HEK293 (cell line): ENCODE results near the gene NANOG.
"Not testable (repeated sequence)": the region's sequence is repeated elsewhere in the genome, so short reads cannot be mapped to it uniquely, and the experiment has no call there.

Experiments
- CTCF ChIA-PET: fragments of 350-600 bp; formaldehyde crosslinking; extraction: SDS; loops from one replicate; lab custom pipeline; 2021; ENCODE audit warnings: antibody characterized with exemption; lab: Yijun Ruan, JAX
- POLR2A ChIA-PET: fragments of 300-600 bp; formaldehyde crosslinking; extraction: SDS; loops from one replicate; lab custom pipeline; 2020; ENCODE audit warnings: antibody characterized with exemption, inconsistent platforms; lab: Yijun Ruan, JAX
- H3K27ac ChIP-seq: fragments of 200-500 bp; sonication (Bioruptor generic); 2 replicates; pipeline ENCODE4 v1.5.1; 2014; ENCODE audit warnings: low read depth, low read length, control low read depth, inconsistent platforms; ENCODE audit errors: extremely low read depth
- H3K36me3 ChIP-seq, 2 experiments: fragments of 200-500 bp in 1 of 2; sonication (Bioruptor generic) in 1 of 2; 1 replicate in 1 of 2; 2 replicates in 1 of 2; pipeline ENCODE4 v1.5.1; 2014 to 2017; ENCODE audit warnings: inconsistent platforms in 2 of 2, low read length in 2 of 2; ENCODE audit not compliant: control insufficient read depth in 2 of 2, insufficient read depth in 1 of 2
- H3K4me1 ChIP-seq: fragments of 200-500 bp; sonication (Bioruptor generic); 2 replicates; pipeline ENCODE4 v1.5.1; 2014; ENCODE audit warnings: mild to moderate bottlenecking, low read length, inconsistent platforms; ENCODE audit not compliant: control insufficient read depth, insufficient read depth
- H3K4me3 ChIP-seq: 2 replicates; pipeline ENCODE4 v1.5.1; 2011; ENCODE audit warnings: low read depth, mild to moderate bottlenecking, control low read depth, low read length, moderate library complexity
- H3K9me3 ChIP-seq: fragments of 200-500 bp; sonication (Bioruptor generic); 2 replicates; pipeline ENCODE4 v1.5.1; 2014; ENCODE audit warnings: low read depth, low read length, inconsistent platforms; ENCODE audit not compliant: control insufficient read depth, insufficient read depth
- FEZF1 ChIP-seq: fragments of 450-650 bp; formaldehyde crosslinking; IDR thresholded peaks from 2 replicates; pipeline ENCODE4 v1.5.1; 2016; ENCODE audit warnings: missing biosample characterization, missing genetic modification characterization
- KLF16 ChIP-seq: fragments of 450-650 bp; formaldehyde crosslinking; IDR thresholded peaks from 2 replicates; pipeline ENCODE4 v1.5.1; 2017; ENCODE audit warnings: missing biosample characterization, missing genetic modification characterization
- KLF9 ChIP-seq: fragments of 450-650 bp; formaldehyde crosslinking; IDR thresholded peaks from 2 replicates; pipeline ENCODE4 v1.5.1; 2016; ENCODE audit warnings: missing biosample characterization, missing genetic modification characterization, low read depth
- REPIN1 ChIP-seq: fragments of 450-650 bp; formaldehyde crosslinking; IDR thresholded peaks from 2 replicates; pipeline ENCODE4 v1.5.1; 2017; ENCODE audit warnings: missing biosample characterization, missing genetic modification characterization, low read depth
- SALL2 ChIP-seq: fragments of 450-650 bp; formaldehyde crosslinking; IDR thresholded peaks from 2 replicates; pipeline ENCODE4 v1.5.0; 2017; ENCODE audit warnings: missing biosample characterization, mild to moderate bottlenecking, missing genetic modification characterization, borderline replicate concordance
- ZBTB7A ChIP-seq: fragments of 450-650 bp; formaldehyde crosslinking; IDR thresholded peaks from 2 replicates; pipeline ENCODE4 v1.5.1; 2016; ENCODE audit warnings: low read depth, missing biosample characterization, missing genetic modification characterization
- ZBTB8A ChIP-seq: fragments of 450-650 bp; formaldehyde crosslinking; IDR thresholded peaks from 2 replicates; pipeline ENCODE4 v1.5.1; 2016; ENCODE audit warnings: missing biosample characterization, missing genetic modification characterization
- ZFP41 ChIP-seq: fragments of 450-650 bp; formaldehyde crosslinking; IDR thresholded peaks from 2 replicates; pipeline ENCODE4 v1.5.1; 2016; ENCODE audit warnings: missing biosample characterization, missing genetic modification characterization, borderline replicate concordance
- ZNF121 ChIP-seq: fragments of 450-650 bp; formaldehyde crosslinking; IDR thresholded peaks from 2 replicates; pipeline ENCODE4 v1.5.1; 2016; ENCODE audit warnings: missing biosample characterization, missing genetic modification characterization
- ZNF266 ChIP-seq: fragments of 450-650 bp; formaldehyde crosslinking; IDR thresholded peaks from 2 replicates; pipeline ENCODE4 v1.5.1; 2016; ENCODE audit warnings: missing biosample characterization, missing genetic modification characterization, low read depth
- ZNF350 ChIP-seq: fragments of 450-650 bp; formaldehyde crosslinking; IDR thresholded peaks from 2 replicates; pipeline ENCODE4 v1.5.0; 2017; ENCODE audit warnings: missing biosample characterization, mild to moderate bottlenecking, missing genetic modification characterization
- ZNF37A ChIP-seq: fragments of 450-650 bp; IDR thresholded peaks from 2 replicates; pipeline ENCODE4 v1.5.1; 2018; ENCODE audit warnings: missing biosample characterization, missing genetic modification characterization
- ZNF585B ChIP-seq: fragments of 450-650 bp; formaldehyde crosslinking; IDR thresholded peaks from 2 replicates; pipeline ENCODE4 v1.5.1; 2016; ENCODE audit warnings: missing biosample characterization, missing genetic modification characterization
- ZNF670 ChIP-seq: fragments of 450-650 bp; formaldehyde crosslinking; IDR thresholded peaks from 2 replicates; pipeline ENCODE4 v1.5.1; 2016; ENCODE audit warnings: missing biosample characterization, missing genetic modification characterization, low read depth
- ZSCAN30 ChIP-seq: fragments of 450-650 bp; IDR thresholded peaks from 2 replicates; pipeline ENCODE4 v1.5.1; 2018; ENCODE audit warnings: missing biosample characterization, mild to moderate bottlenecking, missing genetic modification characterization, moderate library complexity
- ZXDB ChIP-seq: fragments of 450-650 bp; formaldehyde crosslinking; IDR thresholded peaks from 2 replicates; pipeline ENCODE4 v1.5.1; 2016; ENCODE audit warnings: missing biosample characterization, missing genetic modification characterization
- TF ChIP-seq, protein P1 (sequence below): fragments of 450-650 bp; formaldehyde crosslinking; IDR thresholded peaks from 2 replicates; pipeline ENCODE4 v1.5.1; 2017; ENCODE audit warnings: missing biosample characterization, missing genetic modification characterization
- TF ChIP-seq, protein P2 (sequence below): fragments of 450-650 bp; formaldehyde crosslinking; IDR thresholded peaks from 2 replicates; pipeline ENCODE4 v1.5.1; 2016; ENCODE audit warnings: missing biosample characterization, missing genetic modification characterization
- TF ChIP-seq, protein P3 (sequence below): fragments of 450-650 bp; formaldehyde crosslinking; IDR thresholded peaks from 2 replicates; pipeline ENCODE4 v1.5.1; 2017; ENCODE audit warnings: missing biosample characterization, missing genetic modification characterization
- TF ChIP-seq, protein P4 (sequence below): fragments of 450-650 bp; formaldehyde crosslinking; IDR thresholded peaks from 2 replicates; pipeline ENCODE4 v1.5.1; 2016; ENCODE audit warnings: missing biosample characterization, missing genetic modification characterization
- TF ChIP-seq, protein P5 (sequence below): fragments of 450-650 bp; IDR thresholded peaks from 2 replicates; pipeline ENCODE4 v1.5.1; 2018; ENCODE audit warnings: missing biosample characterization, missing genetic modification characterization

Gene NANOG

DNA sequence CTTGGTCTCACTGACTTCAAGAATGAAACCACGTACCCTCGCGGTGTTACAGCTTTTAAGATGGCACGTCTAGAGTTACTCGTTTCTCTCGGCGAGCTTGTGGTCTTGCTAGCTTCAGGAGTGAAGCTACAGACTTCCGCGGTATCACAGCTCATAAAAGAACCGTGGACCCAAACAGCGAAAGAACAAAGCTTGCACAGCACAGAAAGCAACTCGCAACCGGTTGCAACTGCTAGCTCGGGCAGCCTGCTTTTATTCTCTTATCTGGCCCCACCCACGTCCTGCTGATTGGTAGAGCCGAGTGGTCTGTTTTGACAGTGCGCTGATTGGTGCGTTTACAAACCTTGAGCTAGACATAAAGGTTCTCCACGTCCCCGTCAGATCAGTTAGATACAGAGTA lies 37.8 kb upstream of the NANOG start (continued):
- no peak for TF ChIP-seq ZBTB8A
- no peak for TF ChIP-seq ZSCAN30 (tag by site-specific recombination)
- TF ChIP-seq, protein P1, sequence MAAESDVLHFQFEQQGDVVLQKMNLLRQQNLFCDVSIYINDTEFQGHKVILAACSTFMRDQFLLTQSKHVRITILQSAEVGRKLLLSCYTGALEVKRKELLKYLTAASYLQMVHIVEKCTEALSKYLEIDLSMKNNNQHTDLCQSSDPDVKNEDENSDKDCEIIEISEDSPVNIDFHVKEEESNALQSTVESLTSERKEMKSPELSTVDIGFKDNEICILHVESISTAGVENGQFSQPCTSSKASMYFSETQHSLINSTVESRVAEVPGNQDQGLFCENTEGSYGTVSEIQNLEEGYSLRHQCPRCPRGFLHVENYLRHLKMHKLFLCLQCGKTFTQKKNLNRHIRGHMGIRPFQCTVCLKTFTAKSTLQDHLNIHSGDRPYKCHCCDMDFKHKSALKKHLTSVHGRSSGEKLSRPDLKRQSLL (tag by site-specific recombination): no peak
- TF ChIP-seq ZNF121 (tag by site-specific recombination): no peak
- no peak for TF ChIP-seq FEZF1 (tag by site-specific recombination)
- TF ChIP-seq ZNF350 (tag by site-specific recombination): no peak

GRCh38 chr12:7751941-7752922 lies 37.0 kb upstream of the NANOG start:
- H3K36me3 ChIP-seq, POLR2A ChIA-PET, H3K9me3 ChIP-seq, H3K27ac ChIP-seq, H3K4me3 ChIP-seq, CTCF ChIA-PET, H3K4me1 ChIP-seq: not testable (repeated sequence)

DNA sequence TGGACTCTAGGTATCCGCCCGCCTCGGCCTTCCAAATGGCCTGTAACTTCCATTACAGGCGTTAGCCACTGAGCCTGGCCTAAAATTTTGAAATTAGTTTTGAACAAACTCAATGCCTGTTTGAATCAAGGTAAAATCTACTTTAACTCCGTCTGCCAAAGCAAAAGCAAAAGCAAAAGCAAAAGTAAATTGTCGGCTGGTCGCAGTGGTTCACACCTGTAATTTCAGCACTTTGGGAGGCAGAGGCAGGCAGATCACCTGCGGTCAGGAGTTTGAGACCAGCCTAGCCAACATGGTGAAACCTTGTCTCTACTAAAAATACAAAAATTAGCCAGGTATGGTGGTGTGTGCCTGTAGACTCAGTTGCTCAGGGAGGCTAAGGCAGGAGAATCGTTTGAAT lies 33.5 kb upstream of the NANOG start:
- CTCF ChIA-PET, POLR2A ChIA-PET, H3K4me3 ChIP-seq, H3K4me1 ChIP-seq, H3K9me3 ChIP-seq, H3K27ac ChIP-seq, H3K36me3 ChIP-seq: not testable (repeated sequence)

DNA sequence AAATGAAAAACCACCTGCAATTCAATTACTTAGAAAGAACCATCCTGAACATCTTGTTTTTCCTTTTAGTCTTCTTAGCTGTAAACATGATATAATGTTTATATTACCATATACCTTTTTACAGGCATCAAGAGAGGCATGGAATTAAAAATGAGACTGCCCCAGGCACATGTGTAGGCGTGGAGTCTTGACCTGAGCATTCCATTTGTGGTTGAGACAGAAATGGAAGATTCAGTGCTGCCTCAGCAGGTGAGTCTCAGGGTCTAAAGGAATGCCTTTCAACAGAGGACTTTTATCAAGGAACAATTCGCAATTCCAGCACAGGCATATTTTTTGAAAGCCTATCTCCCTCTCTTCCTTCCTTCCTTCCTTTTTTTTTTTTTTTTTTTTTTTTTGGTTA lies 32.2 kb upstream of the NANOG start:
- no peak overlapping the region for H3K27ac ChIP-seq
- no peak for TF ChIP-seq ZNF37A
- no peak for TF ChIP-seq ZXDB
- TF ChIP-seq ZNF585B (tag by site-specific recombination): no peak
- TF ChIP-seq, protein P2, sequence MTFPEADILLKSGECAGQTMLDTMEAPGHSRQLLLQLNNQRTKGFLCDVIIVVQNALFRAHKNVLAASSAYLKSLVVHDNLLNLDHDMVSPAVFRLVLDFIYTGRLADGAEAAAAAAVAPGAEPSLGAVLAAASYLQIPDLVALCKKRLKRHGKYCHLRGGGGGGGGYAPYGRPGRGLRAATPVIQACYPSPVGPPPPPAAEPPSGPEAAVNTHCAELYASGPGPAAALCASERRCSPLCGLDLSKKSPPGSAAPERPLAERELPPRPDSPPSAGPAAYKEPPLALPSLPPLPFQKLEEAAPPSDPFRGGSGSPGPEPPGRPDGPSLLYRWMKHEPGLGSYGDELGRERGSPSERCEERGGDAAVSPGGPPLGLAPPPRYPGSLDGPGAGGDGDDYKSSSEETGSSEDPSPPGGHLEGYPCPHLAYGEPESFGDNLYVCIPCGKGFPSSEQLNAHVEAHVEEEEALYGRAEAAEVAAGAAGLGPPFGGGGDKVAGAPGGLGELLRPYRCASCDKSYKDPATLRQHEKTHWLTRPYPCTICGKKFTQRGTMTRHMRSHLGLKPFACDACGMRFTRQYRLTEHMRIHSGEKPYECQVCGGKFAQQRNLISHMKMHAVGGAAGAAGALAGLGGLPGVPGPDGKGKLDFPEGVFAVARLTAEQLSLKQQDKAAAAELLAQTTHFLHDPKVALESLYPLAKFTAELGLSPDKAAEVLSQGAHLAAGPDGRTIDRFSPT (tag by site-specific recombination): no peak
- TF ChIP-seq ZNF266 (tag by site-specific recombination): no peak
- TF ChIP-seq, protein P3, sequence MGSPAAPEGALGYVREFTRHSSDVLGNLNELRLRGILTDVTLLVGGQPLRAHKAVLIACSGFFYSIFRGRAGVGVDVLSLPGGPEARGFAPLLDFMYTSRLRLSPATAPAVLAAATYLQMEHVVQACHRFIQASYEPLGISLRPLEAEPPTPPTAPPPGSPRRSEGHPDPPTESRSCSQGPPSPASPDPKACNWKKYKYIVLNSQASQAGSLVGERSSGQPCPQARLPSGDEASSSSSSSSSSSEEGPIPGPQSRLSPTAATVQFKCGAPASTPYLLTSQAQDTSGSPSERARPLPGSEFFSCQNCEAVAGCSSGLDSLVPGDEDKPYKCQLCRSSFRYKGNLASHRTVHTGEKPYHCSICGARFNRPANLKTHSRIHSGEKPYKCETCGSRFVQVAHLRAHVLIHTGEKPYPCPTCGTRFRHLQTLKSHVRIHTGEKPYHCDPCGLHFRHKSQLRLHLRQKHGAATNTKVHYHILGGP (tag by site-specific recombination): no peak
- TF ChIP-seq, protein P4, sequence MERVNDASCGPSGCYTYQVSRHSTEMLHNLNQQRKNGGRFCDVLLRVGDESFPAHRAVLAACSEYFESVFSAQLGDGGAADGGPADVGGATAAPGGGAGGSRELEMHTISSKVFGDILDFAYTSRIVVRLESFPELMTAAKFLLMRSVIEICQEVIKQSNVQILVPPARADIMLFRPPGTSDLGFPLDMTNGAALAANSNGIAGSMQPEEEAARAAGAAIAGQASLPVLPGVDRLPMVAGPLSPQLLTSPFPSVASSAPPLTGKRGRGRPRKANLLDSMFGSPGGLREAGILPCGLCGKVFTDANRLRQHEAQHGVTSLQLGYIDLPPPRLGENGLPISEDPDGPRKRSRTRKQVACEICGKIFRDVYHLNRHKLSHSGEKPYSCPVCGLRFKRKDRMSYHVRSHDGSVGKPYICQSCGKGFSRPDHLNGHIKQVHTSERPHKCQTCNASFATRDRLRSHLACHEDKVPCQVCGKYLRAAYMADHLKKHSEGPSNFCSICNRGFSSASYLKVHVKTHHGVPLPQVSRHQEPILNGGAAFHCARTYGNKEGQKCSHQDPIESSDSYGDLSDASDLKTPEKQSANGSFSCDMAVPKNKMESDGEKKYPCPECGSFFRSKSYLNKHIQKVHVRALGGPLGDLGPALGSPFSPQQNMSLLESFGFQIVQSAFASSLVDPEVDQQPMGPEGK (tag by site-specific recombination): no peak
- no peak for TF ChIP-seq SALL2 (tag by site-specific recombination)
- no peak for TF ChIP-seq KLF9 (tag by site-specific recombination)
- no peak for TF ChIP-seq KLF16 (tag by site-specific recombination)
- TF ChIP-seq REPIN1 (tag by site-specific recombination): no peak
- TF ChIP-seq, protein P5, sequence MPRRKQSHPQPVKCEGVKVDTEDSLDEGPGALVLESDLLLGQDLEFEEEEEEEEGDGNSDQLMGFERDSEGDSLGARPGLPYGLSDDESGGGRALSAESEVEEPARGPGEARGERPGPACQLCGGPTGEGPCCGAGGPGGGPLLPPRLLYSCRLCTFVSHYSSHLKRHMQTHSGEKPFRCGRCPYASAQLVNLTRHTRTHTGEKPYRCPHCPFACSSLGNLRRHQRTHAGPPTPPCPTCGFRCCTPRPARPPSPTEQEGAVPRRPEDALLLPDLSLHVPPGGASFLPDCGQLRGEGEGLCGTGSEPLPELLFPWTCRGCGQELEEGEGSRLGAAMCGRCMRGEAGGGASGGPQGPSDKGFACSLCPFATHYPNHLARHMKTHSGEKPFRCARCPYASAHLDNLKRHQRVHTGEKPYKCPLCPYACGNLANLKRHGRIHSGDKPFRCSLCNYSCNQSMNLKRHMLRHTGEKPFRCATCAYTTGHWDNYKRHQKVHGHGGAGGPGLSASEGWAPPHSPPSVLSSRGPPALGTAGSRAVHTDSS (tag by site-specific recombination): no peak
- no peak for TF ChIP-seq ZBTB7A
- TF ChIP-seq ZSCAN30 (tag by site-specific recombination): no peak
- TF ChIP-seq ZNF670 (tag by site-specific recombination): no peak
- no peak for TF ChIP-seq ZFP41

More for the DNA sequence above, 32.2 kb upstream of the NANOG start:
- ChIA-PET CTCF (no interaction called here), POLR2A (no interaction called here)
- Histone ChIP-seq H3K4me1 (no peaks in the 10 kb centered on the region), H3K9me3 (no peaks in the 10 kb centered on the region), H3K36me3 (no peaks in the 10 kb centered on the region), H3K4me3 (no peak overlapping the region)
